ENCODE data around the gene CAMK2B.

DNA sequence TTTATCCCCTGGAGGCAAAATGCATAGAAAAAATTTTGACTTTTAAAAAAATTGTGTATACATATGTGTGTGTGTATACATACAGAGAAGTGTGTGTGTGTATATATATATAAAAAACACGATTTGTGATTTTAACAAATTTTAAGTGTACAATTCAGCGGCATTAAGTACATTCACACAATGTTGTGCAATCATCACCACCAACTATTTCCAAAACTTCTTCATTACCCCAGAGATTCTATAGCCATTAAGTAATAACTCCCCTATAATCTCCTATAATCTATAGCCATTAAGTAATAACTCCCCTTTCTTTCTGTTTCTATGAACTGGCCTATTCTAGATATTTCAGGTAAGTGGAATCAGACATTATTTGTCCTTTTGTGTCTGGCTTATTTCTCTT lies 20.7 kb upstream of the CAMK2B start:
- TF ChIP-seq POLR2AphosphoS5 (IDR thresholded peaks at IDR 0.05) (no peak), EP300 (IDR thresholded peaks at IDR 0.05) (no peak), POLR2A (IDR thresholded peaks at IDR 0.05; ENCODE audit: low read depth) (no peak)
- TF ChIP-seq, protein P1, sequence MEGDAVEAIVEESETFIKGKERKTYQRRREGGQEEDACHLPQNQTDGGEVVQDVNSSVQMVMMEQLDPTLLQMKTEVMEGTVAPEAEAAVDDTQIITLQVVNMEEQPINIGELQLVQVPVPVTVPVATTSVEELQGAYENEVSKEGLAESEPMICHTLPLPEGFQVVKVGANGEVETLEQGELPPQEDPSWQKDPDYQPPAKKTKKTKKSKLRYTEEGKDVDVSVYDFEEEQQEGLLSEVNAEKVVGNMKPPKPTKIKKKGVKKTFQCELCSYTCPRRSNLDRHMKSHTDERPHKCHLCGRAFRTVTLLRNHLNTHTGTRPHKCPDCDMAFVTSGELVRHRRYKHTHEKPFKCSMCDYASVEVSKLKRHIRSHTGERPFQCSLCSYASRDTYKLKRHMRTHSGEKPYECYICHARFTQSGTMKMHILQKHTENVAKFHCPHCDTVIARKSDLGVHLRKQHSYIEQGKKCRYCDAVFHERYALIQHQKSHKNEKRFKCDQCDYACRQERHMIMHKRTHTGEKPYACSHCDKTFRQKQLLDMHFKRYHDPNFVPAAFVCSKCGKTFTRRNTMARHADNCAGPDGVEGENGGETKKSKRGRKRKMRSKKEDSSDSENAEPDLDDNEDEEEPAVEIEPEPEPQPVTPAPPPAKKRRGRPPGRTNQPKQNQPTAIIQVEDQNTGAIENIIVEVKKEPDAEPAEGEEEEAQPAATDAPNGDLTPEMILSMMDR (IDR thresholded peaks at IDR 0.05): no peak
